NCI-H2196 treated with DMSO at 0.1 percent for 48 hours (cell line): ENCODE data around the gene RER1.
A peak's percentile ranks its signal among the peaks of the same experiment; 100 is the strongest.

ENCODE experiments used
- DNase-seq: peaks from one replicate; lab custom pipeline; 2025; ENCODE audit not compliant: unreplicated experiment; lab: John Stamatoyannopoulos, UW

The RER1 gene, protein sequence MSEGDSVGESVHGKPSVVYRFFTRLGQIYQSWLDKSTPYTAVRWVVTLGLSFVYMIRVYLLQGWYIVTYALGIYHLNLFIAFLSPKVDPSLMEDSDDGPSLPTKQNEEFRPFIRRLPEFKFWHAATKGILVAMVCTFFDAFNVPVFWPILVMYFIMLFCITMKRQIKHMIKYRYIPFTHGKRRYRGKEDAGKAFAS

DNA sequence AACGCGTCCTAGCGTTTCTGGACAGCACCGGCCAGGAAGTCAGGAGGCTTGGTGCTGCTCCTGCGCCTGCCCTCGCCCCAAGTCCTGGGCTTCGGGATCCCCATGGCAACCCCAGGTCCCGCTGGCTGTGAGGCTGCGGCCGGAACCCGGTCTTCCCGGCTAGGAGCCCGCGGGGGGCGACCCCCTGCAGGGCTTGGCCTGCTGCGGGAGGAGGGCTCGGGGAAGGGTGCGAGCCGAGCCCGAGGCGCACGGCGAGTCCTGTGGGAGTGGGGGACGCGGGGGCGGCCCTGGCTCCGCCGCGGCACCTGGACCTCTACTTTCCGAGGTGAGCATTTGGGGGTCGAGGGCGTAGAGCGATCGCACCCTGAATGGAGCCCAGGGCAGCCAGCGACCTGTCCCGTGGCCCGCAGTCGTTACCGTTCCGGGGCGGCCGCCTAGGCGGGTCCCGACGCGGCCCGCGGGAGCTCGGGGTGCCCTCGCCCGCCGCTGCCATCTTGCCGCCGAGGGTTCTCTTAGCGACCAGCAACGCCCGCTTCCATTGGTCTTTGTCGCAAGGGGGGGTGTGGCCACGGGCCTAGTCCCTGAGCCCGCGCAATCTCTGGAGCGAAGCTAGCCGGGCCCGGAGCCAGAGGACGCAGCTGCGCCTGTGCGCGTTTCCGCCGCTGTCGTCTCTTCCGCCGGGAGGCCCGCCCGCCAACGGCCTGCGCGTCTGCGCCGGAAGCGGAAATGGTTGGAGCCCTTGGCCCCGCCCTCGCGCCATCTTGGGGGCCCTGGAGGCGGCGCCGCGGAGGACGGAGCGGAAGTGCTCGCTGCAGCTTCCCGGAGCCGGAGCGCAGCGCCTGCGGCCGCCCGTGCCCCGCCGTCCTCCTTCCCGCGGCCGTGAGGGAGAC, at the start of gene RER1, which contains the start of gene MORN1:
RER1 (plus strand) TSS at position 801 of the 890 bp plus-strand sequence. CDS start 3,950 bp downstream, outside the sequence.
MORN1 (minus strand) TSS at position 514 of the 890 bp plus-strand sequence; CDS start at position 493, 21 bp downstream.
- peak; percentile 98 for DNase-seq

DNA sequence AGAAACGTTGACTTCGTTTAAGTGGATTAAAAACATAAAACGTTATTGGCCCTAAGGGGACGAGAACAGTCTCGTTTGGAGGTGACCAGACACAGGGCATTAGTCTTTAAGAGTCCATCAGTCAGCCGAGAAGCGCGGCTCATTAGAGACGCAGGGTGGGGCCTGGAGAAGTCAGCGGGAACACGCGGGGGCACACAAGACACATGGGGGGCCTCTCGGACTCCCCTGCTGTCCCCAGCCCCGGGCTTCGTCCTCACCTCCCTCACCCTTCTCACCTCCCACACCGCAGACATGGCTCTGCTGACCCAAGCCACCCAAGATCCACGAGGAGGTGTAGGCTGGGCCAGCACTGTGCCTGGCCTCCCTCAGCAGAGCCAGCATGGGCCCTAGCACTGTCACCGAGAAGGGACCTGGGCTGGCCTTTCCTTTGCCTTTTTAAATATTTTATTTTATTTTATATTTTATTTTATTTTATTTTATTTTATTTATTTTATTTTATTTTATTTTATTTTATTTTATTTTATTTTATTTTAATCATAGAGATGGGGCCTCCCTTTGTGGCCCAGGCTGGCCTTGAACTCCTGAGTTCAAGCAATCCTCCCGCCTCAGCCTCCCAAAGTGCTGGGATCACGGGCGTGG, 49.1 kb upstream of the RER1 start:
- no peak for DNase-seq

DNA sequence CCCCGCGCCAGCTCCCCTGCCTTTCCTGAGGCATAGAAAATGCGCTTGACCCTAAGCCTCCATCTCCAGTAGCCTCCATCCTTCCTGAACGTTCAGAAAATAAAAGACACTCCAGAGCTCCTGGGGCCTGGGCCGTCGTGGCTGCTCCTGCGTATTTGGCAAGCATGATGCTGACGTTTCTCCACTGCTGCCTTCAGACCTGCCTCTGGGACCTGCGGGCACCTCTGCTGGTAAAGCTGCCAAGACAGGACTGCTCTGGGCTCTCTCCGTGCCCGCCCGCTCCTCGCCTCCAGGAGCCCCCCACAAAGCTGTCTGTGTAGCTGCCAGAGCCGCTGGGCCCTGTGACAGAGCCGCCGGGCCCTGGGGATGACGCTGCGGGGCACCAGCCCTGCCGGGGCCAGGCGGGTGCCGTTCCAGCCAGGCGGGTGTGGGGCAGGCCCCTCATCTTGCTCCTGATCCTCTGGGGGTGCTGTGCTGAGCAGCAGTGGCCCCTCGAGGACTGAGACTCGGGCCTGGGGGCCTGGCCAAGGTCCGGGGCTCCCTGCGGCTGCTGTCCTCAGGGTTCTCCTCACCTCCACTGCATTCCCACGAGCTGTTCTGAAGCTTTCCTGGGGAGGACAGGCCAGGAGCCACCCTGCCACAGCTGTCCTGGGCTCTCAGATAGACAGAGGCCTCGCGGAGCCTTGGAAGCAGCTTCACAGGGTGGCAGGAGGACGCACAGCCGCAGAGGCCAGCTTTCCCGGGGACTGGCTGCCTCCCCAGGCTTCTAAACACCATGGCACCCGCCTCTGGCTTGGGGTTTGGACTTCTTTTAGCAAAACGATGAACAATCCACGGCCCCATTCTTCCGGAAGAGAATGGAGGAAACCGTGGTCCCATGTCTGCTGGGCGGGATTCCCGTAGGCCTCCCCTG, 48.4 kb upstream of the RER1 start:
- no peak for DNase-seq

DNA sequence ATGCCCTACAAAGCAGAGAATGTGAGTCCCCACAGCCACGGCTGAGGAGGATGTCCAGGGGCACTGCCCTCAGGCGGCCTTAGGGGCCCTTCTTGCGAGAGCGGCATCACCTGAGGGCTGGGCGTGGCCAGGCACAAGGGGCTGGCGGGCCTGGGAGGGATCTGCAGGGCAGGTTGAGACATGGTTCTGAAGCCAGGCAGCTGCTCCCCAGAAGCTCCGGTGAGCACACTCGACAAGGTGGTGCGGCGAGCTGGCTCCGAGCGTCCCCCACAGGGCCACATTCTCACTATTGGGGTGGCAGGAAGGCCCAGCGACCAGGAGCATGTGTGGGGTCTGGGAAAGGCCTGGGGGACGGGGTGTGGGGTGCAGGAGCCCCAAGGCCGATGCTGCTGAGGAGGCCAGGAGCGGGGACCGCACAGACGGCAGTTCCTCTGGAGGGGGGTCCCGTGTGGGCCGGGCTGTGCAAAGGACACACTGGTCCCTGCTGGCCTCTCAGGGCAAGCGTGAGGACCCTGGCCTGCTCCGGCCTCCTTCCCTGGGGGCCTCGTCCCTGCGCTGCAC, 47.4 kb upstream of the RER1 start:
- no peak for DNase-seq

DNA sequence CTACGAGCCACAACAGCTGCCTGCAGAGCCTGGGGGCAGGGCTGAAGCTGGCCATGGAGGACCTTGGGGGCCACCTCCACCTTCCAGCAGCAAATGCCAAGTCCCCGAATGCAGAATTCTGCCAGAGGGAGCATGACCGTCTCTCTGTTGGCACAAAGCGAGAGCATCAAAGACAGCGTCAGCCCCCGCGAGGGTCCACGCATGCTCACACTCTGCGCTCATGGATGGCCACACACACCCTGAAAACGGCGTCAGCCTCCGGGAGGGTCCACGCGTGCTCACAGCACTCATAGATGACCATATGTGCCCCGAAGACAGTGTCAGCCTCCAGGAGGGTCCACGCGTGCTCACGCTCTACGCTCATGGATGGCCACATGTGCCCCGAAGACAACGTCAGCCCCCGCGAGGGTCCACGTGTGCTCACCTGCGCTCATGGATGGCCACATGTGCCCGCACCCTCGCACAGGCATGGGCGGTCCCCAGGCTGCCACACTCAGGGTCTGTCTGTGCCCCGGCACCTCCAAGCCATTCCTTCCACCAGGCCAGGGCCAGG, 46.8 kb upstream of the RER1 start:
- no peak for DNase-seq

DNA sequence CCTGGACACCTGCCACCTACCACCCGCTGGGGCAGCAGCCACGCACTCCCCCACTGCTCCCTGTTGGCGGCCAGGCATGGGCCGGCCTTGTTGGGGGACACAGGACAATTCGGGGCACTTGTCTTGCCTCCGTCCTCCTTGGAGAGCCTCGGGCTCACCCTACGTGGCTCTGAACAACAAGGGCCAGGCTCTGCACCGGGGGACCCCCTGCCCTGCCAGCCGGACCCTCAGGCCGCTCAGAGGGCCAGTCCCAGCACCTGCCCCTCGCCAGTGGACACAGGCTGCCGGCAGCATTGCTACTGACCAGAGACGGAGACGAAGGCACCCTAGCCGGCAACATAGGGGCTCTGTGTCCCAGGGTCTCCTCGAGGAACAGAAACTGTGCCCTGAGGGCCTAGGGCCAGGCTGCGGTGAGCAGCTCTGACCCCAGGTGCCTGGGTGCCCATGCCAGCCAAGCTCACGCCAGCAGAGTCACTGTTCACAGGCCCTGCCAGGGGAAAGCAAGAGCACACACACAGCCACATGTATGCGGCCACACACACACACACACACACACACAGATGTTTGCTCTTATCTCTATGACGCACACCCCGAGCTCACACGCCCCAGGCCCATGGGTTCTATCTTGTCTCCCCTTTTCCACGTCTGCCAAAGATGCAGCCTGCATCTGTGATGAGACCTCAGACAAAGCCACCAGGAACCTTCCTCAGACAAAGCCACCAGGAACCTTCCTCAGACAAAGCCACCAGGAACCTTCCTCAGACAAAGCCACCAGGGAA, 46.2 kb upstream of the RER1 start:
- no peak for DNase-seq

DNA sequence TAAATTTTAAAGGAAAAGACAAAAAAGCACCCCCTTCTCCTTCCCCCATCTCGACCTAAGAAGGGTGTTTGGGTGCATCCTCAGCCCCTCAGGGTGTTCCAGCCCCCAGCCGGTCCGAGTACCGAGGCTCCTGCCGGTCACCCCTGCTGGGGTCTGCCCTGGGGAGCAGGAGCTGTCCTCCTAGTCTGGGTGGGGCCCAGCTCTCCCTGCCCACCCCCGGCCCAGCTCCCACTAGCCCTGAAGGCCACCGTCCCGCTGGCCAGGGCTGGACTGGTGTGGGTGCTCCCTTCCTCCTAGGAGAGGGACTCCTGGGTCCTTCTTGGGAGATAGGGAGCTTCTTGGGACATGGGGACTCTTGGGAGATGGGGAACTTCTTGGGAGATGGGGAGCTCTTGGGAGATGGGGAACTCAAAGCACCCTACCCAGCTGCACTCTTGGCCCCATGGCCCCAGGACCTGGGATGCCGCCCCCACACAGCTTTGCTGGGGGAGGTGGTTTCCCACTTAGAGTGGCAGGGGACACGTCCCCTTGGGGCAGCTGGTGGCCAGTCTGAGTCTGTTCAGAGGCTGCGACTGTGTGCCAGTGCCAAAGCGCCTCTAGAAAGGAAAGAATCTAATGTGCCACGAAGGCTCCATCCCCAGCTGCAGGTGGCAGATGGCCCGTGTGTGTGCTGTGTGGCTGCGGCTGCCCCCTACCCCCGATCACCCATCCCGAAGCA, 44.8 kb upstream of the RER1 start:
- no peak for DNase-seq

DNA sequence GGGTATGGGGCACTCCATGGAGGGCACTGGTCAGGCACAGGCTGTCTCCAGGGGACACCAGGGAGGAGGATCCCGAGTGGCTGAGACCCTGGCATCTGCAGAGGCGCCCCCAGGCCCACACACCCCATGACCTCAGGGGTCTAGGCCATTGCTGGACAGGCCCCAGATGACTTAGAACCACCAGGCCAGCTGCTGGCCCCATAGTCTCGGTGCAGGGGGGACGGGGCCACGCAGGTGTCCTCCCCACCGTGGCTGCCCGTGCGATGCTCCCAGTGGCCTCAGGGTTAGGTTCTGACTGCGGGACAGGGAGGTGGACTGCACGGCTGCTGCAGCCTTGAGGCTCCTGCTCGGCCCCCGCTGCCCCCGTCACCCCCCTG, 44.2 kb upstream of the RER1 start:
- no peak for DNase-seq

DNA sequence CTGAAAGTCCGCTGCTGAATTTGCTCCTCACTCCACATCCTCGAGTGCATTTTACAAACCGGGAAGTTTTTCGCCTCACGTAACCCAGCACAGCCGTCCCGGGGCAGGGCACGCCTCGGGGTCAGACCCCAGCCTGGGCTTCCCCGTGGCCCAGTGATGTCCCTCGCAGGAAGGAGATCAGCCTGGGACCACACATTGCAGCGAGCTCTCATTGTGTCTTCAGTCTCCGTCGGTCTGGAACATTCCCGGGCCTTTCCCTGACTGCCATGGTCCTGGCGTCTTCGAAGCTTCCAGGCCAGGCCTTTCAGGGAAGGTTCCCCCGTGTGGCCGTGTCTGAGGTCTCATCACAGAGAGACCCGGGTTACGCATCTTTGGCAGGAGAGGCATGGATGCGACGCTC, 43.7 kb upstream of the RER1 start:
- no peak for DNase-seq

DNA sequence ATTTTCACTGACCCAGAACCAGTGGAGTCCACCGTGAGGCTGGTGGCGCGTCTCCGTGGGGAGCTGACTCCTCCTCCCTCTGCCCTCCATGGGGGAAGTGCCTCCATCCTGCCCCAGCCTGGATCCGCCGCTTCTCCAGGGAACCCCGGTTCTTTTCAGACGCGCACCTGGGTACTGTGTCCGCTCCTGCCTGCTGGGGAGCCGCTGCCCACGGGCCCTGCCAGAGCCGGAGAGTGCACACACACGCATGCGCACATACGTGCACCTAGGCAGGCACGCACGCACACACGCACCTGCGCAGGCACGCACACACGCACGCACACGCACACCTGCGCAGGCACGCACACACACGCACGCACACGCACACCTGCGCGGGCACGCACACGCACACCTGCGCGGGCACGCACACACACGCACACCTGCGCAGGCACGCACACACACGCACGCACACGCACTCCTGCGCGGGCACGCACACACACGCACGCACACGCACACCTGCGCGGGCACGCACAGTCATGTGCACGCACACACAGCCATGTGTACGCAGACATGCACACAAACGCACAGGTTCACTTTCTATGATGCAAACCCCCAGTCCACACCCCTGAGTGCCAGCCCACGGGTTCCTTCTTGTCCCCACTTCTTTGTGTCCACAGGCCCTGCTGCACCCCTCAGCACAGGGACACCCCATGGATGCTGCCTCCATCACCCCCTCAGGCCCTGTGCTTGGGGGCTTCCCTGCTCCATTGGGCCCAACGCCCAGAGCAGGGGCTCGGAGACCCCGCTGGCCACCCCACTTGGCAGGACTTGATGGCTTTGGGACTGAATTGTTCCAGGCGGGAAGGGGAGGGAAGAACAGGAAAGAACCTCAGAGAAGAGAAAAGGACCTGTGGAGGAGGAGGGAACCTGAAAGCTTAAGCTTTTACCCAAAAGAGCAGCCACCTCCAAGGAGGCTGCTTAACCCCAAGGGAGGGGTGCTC, 43.0 kb upstream of the RER1 start:
- no peak for DNase-seq

DNA sequence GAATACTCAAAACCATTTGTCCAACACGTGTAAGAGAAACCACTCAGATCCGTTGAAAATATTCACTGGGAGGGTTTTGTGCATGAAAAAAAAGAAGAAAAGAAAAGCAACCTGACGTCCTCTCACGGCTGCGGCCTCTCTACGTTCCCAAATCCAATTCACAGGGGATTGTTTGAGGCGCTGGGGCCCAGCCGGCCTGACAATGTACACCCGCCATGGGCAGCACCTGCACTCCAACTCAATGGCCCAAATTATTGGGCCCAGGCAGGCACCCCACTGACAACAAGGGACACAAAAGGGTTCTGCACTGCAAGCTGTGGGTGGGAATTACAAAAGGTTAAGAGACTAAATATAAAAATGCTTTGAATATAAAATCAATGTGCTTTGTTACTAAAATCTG, 41.8 kb upstream of the RER1 start:
- no peak for DNase-seq

DNA sequence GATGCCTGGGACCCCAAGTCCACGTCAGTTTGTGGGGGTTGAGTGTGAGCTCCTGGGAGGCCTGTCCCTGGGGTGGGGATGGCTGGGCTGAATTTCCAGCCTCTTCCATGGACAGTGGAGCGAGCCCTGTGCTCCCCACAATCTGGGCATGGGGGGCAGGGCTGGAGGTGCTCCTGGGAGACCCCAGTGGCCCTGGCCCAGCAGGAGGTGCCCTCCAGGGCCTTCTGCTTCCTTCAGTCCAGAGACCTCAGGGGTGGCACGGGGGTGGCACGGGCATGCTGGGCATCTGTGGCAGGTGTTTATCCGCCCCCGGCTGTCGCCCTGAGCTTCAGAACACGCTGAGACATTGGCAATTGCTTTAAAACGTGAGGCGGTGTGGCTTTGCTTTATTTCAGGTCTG, 41.1 kb upstream of the RER1 start:
- DNase-seq: no peak

DNA sequence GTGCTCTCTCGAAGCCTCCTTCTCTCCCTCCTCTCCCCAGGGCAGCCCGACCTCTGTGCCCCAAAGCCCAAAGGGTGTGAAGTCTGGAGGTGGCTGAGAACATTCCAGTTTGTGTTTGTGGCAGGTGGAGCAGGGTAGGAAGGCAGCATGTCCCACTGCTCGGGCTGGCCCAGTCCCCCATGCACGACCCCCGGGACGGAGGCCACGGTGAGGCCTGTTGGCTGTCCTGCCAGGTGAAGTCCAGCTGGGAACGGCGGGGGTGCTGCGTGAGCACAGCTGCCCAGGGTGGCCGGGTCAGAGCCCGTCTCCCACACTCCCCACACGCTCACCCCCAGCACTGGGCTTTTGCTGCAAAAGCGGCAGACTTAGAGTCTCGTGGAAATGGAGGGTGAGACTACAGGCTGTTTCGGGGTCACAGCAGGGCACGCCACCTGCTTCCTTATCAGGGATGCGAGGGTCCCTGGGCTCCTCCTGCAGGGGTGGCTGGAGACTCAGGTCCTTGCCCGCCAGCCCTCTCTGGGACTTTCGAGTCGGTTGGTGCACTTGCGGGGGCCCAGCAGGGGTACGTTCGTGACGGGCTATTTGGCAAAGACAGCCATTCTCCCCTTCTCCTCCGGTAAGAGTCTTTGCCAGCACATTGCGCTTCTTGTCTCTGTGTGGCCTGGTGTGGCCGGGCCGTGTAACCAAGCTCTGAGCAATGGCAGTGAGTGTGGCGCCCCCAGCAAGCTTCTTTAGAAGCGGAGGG, 40.6 kb upstream of the RER1 start:
- DNase-seq: no peak

DNA sequence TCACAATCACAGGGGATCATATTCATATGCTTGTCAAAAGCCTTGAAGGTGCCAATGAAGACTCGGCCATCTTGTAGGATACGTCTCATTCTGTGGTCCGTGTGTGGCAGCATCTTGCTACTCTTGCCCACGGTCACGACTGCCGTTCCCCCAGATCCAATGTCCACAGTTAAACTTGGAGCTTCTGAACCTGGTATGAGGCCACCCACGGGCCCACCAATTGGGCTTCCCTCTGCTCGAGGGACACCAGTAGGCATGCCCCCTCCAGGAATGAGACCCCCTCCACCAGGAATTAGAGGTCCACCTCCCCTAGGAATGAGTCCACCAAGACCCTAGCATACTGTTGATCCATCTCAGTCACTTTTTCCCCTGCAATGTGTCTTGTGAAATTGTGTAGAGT, 39.9 kb upstream of the RER1 start:
- no peak for DNase-seq

DNA sequence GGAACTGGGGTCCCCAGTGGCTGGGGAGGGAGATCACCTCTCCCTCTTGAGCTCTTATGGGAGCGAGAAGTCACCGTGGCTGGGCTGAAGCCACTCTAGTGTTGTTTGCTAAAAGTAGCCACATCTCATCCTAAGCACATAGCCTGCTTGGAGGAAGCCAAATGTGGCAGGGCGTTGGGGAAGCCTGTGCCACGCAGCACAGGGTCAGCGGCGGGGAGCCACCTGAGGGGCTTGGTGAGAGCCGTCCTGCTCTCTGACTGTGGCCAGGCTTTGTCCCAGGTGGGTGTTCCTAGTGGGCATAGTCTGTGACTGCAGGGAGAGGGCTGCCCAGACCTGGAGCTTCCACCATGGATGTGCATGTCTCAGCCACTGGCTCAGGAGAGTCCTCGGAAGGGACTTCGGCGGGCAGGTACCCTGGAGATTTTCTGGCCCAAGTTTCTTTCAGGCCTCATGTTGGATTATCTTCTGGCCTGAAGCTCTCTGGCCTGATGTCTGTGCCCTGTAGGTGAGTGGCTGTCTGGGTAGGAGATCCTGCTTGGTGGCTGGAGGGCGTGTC, 39.2 kb upstream of the RER1 start:
- DNase-seq: no peak

DNA sequence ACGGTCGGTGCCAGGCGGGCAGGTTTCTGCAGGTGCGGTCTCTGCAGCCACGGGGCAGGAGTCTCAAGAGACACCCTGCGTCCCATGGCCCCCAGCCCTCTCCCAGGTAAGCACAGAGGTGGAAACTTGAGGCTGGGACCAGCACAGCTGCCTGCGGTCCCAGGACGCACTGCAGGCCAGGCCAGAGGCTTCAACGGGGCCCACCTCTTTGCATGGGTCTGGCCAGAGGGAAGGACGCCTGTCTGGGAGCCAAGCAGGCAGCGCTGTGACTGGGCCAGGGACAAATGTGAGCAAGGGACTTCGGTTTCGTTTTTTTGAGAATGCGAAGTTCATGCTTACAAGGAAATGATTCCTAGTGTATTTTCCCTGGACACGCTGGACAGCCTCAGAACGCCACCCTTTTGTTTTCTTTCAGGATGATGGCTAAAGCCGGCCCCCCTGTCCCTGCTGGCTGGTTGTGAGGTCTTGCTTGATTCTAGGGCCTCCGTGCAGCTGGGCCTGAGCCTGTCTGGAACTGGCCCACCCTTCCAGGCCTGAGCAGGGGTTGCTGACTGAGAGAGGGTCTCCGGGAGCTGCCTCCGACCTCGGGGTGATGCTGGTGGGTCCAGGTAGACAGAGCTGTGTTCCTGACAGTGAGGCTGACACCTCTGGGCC, 38.6 kb upstream of the RER1 start:
- no peak for DNase-seq
